ENCODE results near the gene NDFIP1.

Gene NDFIP1

DNA sequence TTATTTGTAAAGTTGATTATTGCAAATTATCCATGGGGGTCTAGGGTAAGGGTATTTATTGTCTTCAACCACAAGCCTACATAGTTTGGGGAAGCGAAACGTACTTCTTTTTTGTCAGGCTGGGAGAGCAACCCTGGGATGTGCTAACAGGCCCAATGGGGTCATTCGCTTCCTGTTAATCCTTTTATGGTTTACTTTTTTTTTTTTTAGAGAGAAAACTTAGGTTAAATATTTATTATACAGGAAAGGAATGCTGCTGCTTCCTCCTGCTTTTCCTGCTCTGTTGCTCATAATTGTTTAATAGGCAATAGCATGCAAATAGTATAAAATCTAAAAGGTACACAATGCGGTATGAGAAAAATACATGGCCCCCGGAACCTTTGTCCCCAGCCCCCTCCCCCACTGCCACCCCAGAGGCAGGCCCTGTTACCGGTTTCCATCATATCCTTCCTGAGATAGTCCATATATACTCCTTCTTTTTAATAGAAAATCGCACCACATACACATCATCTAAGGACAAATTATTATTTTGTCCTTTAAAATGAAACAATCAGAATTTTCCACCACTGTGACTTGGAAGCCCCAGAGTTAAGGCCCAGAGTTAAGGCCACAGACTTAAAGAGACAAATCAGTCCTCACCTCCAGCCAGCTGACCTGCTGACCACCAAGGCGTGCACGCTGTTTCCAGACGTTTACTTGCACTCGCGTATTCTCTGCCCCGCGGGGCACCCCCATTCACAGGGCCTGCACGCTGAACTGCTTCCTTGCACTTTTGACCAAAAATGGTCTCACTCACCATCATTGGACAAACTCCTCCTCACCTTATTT, 83.9 kb downstream of the NDFIP1 start:
- DNase-seq: no peak

- no peak for DNase-seq
Observed at GRCh38 chr5:142193114-142193428, 84.5 kb downstream of the NDFIP1 start.

- DNase-seq: no peak
Observed at GRCh38 chr5:142197098-142197497, 88.5 kb downstream of the NDFIP1 start.

DNA sequence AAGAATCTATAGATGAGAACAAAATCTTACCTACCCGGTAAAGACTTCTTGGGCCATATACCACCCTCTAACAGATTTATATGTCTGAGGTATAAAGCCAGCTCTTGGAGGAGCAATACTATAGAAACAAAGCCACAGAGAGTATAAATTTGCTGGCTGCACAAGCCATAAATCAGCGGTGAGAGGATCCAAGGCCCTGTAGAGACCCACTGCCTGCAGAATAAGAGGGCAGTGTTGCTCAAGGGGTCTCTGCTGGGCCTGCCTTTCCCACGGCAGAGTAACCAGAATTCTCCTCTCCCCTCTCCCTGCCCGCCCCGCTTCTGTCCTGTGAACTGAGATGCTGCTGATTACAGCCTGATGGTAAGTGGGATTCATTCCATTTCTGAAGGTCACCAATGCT, 89.2 kb downstream of the NDFIP1 start:
- DNase-seq: no peak

DNA sequence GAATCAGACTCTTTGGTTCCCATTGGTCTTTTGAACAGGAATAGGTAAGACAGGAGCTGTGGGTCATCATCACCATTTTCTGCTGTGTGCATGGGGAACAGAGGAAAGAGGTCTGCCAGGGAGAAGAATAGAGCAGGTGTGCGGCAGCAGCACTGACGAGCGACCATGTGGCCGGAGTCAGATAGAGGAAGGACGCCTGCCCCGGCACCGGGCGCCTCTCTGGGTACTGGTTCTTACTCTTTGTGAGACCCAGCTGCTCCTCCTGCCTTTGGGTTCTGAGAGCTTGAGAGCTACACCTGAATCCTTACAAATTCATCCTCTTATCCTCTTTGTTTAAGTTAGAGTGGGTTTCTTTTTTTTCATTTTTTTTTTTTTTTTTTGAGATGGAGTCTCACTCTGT, 90.8 kb downstream of the NDFIP1 start:
- DNase-seq: no peak

- DNase-seq: no peak
Observed at GRCh38 chr5:142200387-142200786, 91.8 kb downstream of the NDFIP1 start.

- DNase-seq: no peak
Observed at GRCh38 chr5:142201471-142201887, 92.9 kb downstream of the NDFIP1 start.

DNA sequence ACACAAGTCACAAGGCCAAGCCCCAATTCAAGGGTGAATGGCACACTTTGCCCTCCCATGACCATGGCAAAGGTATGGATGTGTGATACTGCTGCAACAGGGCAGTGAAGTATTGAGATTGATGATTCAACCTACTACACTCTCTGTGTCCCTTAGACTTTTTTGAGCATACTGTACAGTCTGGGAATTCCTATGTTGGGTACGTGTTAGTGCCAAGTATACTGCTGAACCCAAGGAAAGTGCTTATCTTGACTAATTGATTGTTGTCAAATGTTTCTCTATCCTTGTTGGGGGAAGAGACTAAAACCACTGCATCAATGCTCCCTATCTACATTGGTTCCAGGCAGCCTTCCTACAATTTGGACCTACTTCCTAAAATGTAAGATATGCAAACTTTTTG, 93.7 kb downstream of the NDFIP1 start:
- no peak for DNase-seq

Measured in effector CD8-positive, alpha-beta T cell (primary cell).